Rectal smooth muscle tissue (tissue), 1 donor: ENCODE measurements around the gene PHPT1.
"Not testable (repeated sequence)": the region's sequence is repeated elsewhere in the genome, so short reads cannot be mapped to it uniquely, and the experiment has no call there.

Source experiments
- H3K27ac ChIP-seq: one replicate; pipeline ENCODE4 v1.7.0; 2013; ENCODE audit warnings: low read depth, low read length, inconsistent platforms
- H3K27me3 ChIP-seq: one replicate; pipeline ENCODE4 v1.7.0; 2013; ENCODE audit warnings: low read length; ENCODE audit not compliant: control insufficient read depth, insufficient read depth
- H3K36me3 ChIP-seq: one replicate; pipeline ENCODE4 v1.7.0; 2013; ENCODE audit warnings: low read length; ENCODE audit not compliant: control insufficient read depth, insufficient read depth
- H3K4me1 ChIP-seq: one replicate; pipeline ENCODE4 v1.7.0; 2013; ENCODE audit warnings: low read length; ENCODE audit not compliant: control insufficient read depth, insufficient read depth
- H3K4me3 ChIP-seq: one replicate; pipeline ENCODE4 v1.7.0; 2013; ENCODE audit warnings: low read length
- H3K9ac ChIP-seq: one replicate; pipeline ENCODE4 v1.7.0; 2013; ENCODE audit warnings: low read length

Gene PHPT1

DNA sequence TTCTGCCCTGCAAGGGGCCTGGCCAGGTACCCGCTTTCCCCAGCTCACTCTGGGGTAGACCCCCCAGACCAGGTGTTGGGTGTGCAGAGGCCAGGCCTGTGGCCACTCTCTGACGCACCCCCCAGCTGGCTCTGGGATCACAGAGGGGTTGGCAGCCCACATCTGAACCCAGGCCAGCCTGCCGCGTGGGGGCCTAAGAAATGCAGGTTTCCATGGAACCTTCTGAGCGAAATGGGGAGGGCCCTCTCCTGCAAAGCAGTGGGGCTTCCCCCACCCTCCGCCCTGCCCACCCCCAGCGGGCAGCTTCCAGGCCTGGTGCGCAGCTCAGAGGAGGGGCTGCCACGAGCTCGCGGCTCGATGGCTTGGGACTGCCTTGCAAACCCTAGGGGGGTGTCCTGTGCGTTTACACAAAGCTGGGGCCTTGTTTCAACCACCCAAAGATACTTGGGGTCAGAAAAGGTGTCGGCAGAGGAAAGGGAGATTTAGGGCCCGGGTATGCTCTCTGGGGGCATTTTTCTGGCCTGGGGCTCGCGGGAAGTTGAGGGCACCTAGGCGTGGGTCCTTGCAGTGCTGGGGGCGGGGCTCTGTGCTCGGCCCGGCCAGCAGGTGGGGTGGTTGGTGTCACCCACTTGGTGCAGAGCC is 5.9 kb upstream of the PHPT1 start:
- H3K9ac ChIP-seq, H3K27ac ChIP-seq, H3K36me3 ChIP-seq, H3K4me1 ChIP-seq: not testable (repeated sequence)
- peak overlapping the region; percentile 21 for H3K4me3 ChIP-seq
- peaks cover 15% of the 10 kb centered on the region for H3K27me3 ChIP-seq

GRCh38 chr9:136843801-136844740 is 5.1 kb upstream of the PHPT1 start:
- H3K4me3 ChIP-seq, H3K9ac ChIP-seq, H3K4me1 ChIP-seq, H3K36me3 ChIP-seq, H3K27ac ChIP-seq: not testable (repeated sequence)
- H3K27me3 ChIP-seq = peaks cover 15% of the 10 kb centered on the region

GRCh38 chr9:136844761-136845464 is 4.3 kb upstream of the PHPT1 start:
- Histone ChIP-seq H3K27me3 (peaks cover 15% of the 10 kb centered on the region), H3K36me3 (no peaks in the 10 kb centered on the region), H3K4me3 (no peak overlapping the region), H3K9ac (no peak overlapping the region), H3K27ac (no peak overlapping the region), H3K4me1 (peaks cover 8% of the 10 kb centered on the region)

GRCh38 chr9:136845465-136846260 is 3.5 kb upstream of the PHPT1 start:
- Histone ChIP-seq H3K4me3 (no peak overlapping the region), H3K9ac (no peak overlapping the region), H3K27ac (no peak overlapping the region), H3K36me3 (peaks cover under 1% of the 10 kb centered on the region), H3K27me3 (peaks cover 15% of the 10 kb centered on the region), H3K4me1 (peaks cover 14% of the 10 kb centered on the region)

DNA sequence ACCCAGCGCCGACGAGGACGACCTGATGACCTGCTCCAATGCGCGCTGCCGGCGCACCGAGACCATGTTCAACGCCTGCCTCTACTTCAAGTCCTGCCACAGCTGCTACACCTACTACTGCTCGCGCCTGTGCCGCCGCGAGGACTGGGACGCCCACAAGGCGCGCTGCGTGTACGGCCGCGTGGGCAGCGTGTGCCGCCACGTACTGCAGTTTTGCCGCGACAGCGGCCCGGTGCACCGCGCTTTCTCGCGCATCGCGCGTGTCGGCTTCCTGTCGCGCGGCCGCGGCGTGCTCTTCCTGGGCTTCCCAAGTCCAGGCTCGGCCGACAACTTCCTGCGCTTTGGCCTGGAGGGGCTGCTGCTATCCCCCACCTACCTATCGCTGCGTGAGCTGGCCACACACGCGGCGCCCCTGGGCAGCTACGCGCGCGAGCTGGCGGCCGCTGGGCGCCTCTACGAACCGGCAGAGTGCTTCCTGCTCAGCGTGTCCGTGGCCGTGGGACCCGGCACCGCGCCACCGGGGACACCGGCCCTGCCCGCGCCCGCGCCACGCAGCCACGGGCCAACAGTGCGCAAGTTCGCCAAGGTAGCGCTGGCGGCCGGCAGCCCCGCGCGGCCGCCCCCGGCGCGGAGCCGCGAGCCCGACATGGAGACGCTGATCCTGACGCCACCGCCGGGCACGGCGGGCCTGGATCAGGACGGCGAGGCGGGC is 2.7 kb upstream of the PHPT1 start:
- Histone ChIP-seq H3K27ac (no peak overlapping the region), H3K4me3 (peak overlapping the region; percentile 46), H3K9ac (no peak overlapping the region), H3K4me1 (peaks cover 14% of the 10 kb centered on the region), H3K27me3 (peaks cover 15% of the 10 kb centered on the region), H3K36me3 (peaks cover 7% of the 10 kb centered on the region)

DNA sequence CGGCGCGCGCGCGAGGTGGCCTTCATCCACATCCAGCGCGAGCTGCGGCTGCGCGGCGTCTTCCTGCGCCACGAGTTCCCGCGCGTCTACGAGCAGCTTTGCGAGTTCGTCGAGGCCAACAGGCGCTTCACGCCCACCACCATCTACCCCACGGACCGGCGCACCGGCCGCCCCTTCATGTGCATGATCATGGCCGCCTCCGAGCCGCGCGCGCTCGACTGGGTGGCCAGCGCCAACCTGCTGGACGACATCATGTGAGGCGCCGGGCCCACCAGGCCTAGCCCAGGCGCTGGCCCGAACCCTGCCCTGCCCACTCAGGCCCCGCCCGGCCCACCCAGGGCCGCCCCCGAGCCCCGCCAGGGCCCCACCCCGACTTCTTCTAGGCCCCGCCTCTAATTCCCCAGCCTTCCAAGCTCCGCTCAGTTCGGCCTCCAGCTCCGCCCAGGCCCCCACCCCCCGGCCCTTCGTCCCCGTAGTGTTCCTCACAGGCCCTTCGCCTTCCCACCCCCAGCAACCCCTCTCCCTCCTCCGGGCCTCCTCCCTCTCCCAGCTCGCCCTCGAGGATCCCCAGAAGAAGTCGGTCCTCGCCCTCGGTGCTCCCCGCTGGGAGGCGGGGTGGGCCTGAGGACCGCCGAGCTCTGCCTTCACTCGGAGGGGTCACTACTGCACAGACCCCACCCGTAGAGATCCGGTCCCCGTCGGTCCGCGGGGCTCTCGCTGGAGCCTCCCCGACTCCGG is 2.0 kb upstream of the PHPT1 start:
- Histone ChIP-seq H3K27me3 (peaks cover 15% of the 10 kb centered on the region), H3K27ac (peak overlapping the region; percentile 80), H3K4me1 (peaks cover 14% of the 10 kb centered on the region), H3K36me3 (peaks cover 7% of the 10 kb centered on the region), H3K9ac (peak overlapping the region; percentile 21), H3K4me3 (peak overlapping the region; percentile 95)

DNA sequence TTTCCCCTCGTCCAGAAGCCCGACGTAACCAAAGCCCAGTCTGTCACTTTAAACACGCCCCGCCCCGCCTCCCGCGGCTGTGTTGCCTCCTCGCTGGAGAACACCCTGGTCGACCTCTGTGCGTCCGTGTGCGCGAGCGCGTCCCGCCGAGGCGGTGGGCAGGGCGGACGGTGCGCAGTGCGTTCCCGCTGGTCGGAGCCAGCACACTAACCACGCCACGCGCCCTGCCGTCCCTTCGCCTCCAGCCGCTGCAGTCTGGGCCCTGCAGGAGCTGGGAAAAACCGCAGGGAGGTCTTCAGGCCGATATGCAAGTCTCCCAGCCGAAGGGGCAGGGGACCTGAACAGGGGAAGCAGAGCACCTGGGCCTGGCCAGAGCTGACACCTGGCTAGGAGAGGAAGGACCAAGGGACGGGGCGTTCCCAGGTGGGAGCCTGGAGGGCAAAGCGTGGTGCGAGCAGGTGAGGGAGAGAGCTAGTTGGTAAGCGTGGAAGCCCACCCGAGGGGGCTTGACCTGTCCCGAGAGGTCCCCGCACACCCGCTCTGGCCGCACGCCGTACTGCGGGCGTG is 1.3 kb upstream of the PHPT1 start:
- peaks cover 15% of the 10 kb centered on the region for H3K27me3 ChIP-seq
- H3K4me1 ChIP-seq = peaks cover 14% of the 10 kb centered on the region
- H3K36me3 ChIP-seq = peaks cover 7% of the 10 kb centered on the region
- H3K4me3 ChIP-seq = peak overlapping the region; percentile 95
- peak overlapping the region; percentile 92 for H3K9ac ChIP-seq
- H3K27ac ChIP-seq = peak overlapping the region; percentile 80

- Histone ChIP-seq H3K4me3 (peak overlapping the region; percentile 95), H3K27ac (peak overlapping the region; percentile 80), H3K4me1 (peaks cover 14% of the 10 kb centered on the region), H3K9ac (peak overlapping the region; percentile 92), H3K36me3 (peaks cover 7% of the 10 kb centered on the region), H3K27me3 (peaks cover 15% of the 10 kb centered on the region)
These were observed 694 bp upstream of the PHPT1 start for GRCh38 chr9:136848393-136849037.

DNA sequence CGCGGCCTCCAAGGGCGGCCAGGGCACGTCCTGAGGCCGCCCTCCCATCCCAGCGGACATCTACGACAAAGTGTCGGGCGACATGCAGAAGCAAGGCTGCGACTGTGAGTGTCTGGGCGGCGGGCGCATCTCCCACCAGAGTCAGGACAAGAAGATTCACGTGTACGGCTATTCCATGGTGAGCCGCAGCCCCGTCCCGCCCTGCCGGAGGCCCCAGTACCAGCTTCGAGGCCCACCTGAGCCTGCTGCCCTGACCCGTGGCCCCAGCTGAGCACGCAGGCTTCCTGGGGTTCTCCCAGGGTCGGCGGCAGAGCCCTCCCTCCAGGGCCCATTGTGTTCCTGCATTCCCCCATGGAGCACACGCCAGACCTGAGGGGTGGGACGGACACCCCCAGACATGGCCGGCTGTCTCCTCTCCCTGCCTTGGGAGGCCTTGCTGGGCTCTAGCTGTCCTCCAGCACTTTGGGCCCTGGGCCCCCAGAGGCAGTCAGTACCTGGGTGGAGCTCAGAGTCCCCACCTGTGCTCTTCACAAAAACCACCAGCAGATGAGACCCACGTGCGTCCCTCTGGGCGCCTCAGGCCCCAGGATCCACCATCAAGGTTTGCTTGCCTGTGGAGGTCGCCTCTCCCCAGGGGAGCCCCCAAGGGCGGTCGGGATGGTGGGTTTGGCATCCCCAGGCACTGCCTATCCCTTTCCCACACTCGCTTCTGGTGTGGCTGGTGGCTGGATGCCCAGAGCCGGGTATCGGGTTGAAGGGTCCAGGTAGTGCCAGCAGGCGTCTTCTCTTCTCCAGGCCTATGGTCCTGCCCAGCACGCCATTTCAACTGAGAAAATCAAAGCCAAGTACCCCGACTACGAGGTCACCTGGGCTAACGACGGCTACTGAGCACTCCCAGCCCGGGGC is 1.0 kb downstream of the PHPT1 start:
- peak overlapping the region; percentile 33 for H3K27ac ChIP-seq
- H3K36me3 ChIP-seq = peaks cover 7% of the 10 kb centered on the region
- peak overlapping the region; percentile 90 for H3K4me3 ChIP-seq

More for the DNA sequence above, 1.0 kb downstream of the PHPT1 start:
- H3K27me3 ChIP-seq = peaks cover 15% of the 10 kb centered on the region
- peaks cover 14% of the 10 kb centered on the region for H3K4me1 ChIP-seq
- H3K9ac ChIP-seq = peak overlapping the region; percentile 38
